GM23338 (cell line): ENCODE measurements around the gene CRYGB.

Experiments
- CREB1 ChIP-seq: fragments of 250-450 bp; sonication (Bioruptor Pico); IDR thresholded peaks from 2 replicates; pipeline ENCODE4 v1.5.0; 2020; ENCODE audit warnings: low read depth, mild to moderate bottlenecking, moderate library complexity
- CTCF ChIP-seq, 2 experiments: fragments of 200-600 bp in 1 of 2; sonication (generic) in 1 of 2; conservative IDR thresholded peaks; 2 replicates each; pipeline versions ENCODE4 v1.5.1 to v1.6.1; 2016 to 2017; ENCODE audit warnings: antibody characterized with exemption in 2 of 2, low read depth in 2 of 2, mild to moderate bottlenecking in 2 of 2, moderate library complexity in 1 of 2
- ETS1 ChIP-seq: IDR thresholded peaks from 2 replicates; pipeline ENCODE4 v1.6.1; 2016; ENCODE audit warnings: antibody characterized with exemption
- EZH2 ChIP-seq: fragments of 200-600 bp; sonication (generic); IDR thresholded peaks from one replicate; pipeline ENCODE4 v1.8.0; 2017; ENCODE audit warnings: antibody characterized with exemption, mild to moderate bottlenecking, low read depth; ENCODE audit not compliant: unreplicated experiment
- EZH2phosphoT487 ChIP-seq: fragments of 200-600 bp; sonication (generic); IDR thresholded peaks from one replicate; pipeline ENCODE4 v1.8.1; 2018; ENCODE audit warnings: antibody characterized with exemption; ENCODE audit not compliant: unreplicated experiment
- JUNB ChIP-seq: IDR thresholded peaks from one replicate; pipeline ENCODE4 v1.6.1; 2016; ENCODE audit warnings: antibody characterized with exemption; ENCODE audit not compliant: unreplicated experiment
- NANOG ChIP-seq: IDR thresholded peaks from 2 replicates; pipeline ENCODE4 v1.6.1; 2016; ENCODE audit warnings: antibody characterized with exemption, borderline replicate concordance
- POLR2AphosphoS5 ChIP-seq: IDR thresholded peaks from 2 replicates; pipeline ENCODE4 v1.6.1; 2016; ENCODE audit warnings: antibody characterized with exemption, low read depth
- REST ChIP-seq: IDR thresholded peaks from one replicate; pipeline ENCODE4 v1.6.1; 2018; ENCODE audit warnings: antibody characterized with exemption; ENCODE audit not compliant: unreplicated experiment
- STAT1 ChIP-seq: IDR thresholded peaks from one replicate; pipeline ENCODE4 v1.6.1; 2016; ENCODE audit warnings: antibody characterized with exemption; ENCODE audit not compliant: unreplicated experiment
- ZNF114 ChIP-seq: fragments of 250-450 bp; sonication (Bioruptor Pico); IDR thresholded peaks from 2 replicates; pipeline ENCODE4 v1.5.0; 2020; ENCODE audit warnings: mild to moderate bottlenecking, moderate library complexity

GRCh38 chr2:208134928-208135586, 10.9 kb downstream of the CRYGB start:
- TF ChIP-seq CTCF (conservative IDR thresholded peaks at IDR 0.05; ENCODE audit: low read depth in 2 of 2), result no peak
- TF ChIP-seq REST, result no peak
- no peak for TF ChIP-seq POLR2AphosphoS5
- TF ChIP-seq EZH2phosphoT487, result no peak
- no peak for TF ChIP-seq EZH2
- TF ChIP-seq CREB1 (CRISPR knock-in tag), result no peak
- no peak for TF ChIP-seq ZNF114
- no peak for TF ChIP-seq NANOG
- TF ChIP-seq ETS1, result no peak
- TF ChIP-seq JUNB, result no peak
- no peak for TF ChIP-seq STAT1
